OCI-LY1 (cell line): ENCODE measurements around the gene FYN.

Experiments
- H2AFZ ChIP-seq: fragments of 200-600 bp; sonication (generic), shearing (Covaris generic); 2 replicates; pipeline ENCODE4 v1.6.0; 2014; ENCODE audit warnings: antibody characterized with exemption, mild to moderate bottlenecking, low read length
- H3F3A ChIP-seq: fragments of 200-600 bp; sonication (generic), shearing (Covaris generic); 2 replicates; pipeline ENCODE4 v1.6.0; 2014; ENCODE audit warnings: mild to moderate bottlenecking, antibody characterized with exemption, low read length, moderate library complexity; ENCODE audit not compliant: insufficient read depth
- H3K27ac ChIP-seq: fragments of 200-600 bp; sonication (generic); 2 replicates; pipeline ENCODE4 v1.5.1; 2014; ENCODE audit warnings: low read length, mixed run types, mild to moderate bottlenecking, low read depth; ENCODE audit not compliant: poor library complexity, severe bottlenecking
- H3K27me3 ChIP-seq: fragments of 200-600 bp; sonication (generic); 2 replicates; pipeline ENCODE4 v1.6.0; 2014; ENCODE audit warnings: antibody characterized with exemption, mild to moderate bottlenecking, low read length, moderate library complexity; ENCODE audit not compliant: insufficient read depth
- H3K36me3 ChIP-seq: fragments of 200-600 bp; sonication (generic); 2 replicates; pipeline ENCODE4 v1.6.1; 2014; ENCODE audit warnings: mild to moderate bottlenecking, antibody characterized with exemption, low read length, moderate library complexity, mixed read lengths; ENCODE audit not compliant: insufficient read depth
- H3K4me1 ChIP-seq: fragments of 200-600 bp; sonication (generic); 2 replicates; pipeline ENCODE4 v1.5.1; 2014; ENCODE audit warnings: mild to moderate bottlenecking, low read length, moderate library complexity; ENCODE audit not compliant: insufficient read depth, severe bottlenecking
- H3K4me2 ChIP-seq: fragments of 200-600 bp; sonication (generic), shearing (Covaris generic); 2 replicates; pipeline ENCODE4 v1.6.1; 2014; ENCODE audit warnings: low read length
- H3K4me3 ChIP-seq: fragments of 200-600 bp; sonication (generic); 2 replicates; pipeline ENCODE4 v1.5.1; 2014; ENCODE audit warnings: low read length, low read depth, mild to moderate bottlenecking, mixed read lengths; ENCODE audit not compliant: poor library complexity, severe bottlenecking
- H3K79me2 ChIP-seq: fragments of 200-600 bp; shearing (Covaris generic); 2 replicates; pipeline ENCODE4 v1.6.1; 2016; ENCODE audit warnings: mixed run types, low read length, mixed read lengths; ENCODE audit not compliant: insufficient read depth
- H3K9ac ChIP-seq: fragments of 200-600 bp; sonication (generic), shearing (Covaris generic); 2 replicates; pipeline ENCODE4 v1.6.1; 2014; ENCODE audit warnings: mild to moderate bottlenecking, low read length, mixed read lengths
- H3K9me2 ChIP-seq: fragments of 200-600 bp; sonication (generic), shearing (Covaris generic); 2 replicates; pipeline ENCODE4 v1.6.1; 2014; ENCODE audit warnings: low read depth, mild to moderate bottlenecking, low read length, mixed read lengths
- H3K9me3 ChIP-seq: fragments of 200-600 bp; shearing (Covaris generic); 2 replicates; pipeline ENCODE4 v1.6.1; 2014; ENCODE audit warnings: low read length, mixed read lengths
- H4K20me1 ChIP-seq: fragments of 200-600 bp; sonication (generic), shearing (Covaris generic); 2 replicates; pipeline ENCODE4 v1.6.0; 2016; ENCODE audit warnings: mild to moderate bottlenecking, low read length; ENCODE audit not compliant: insufficient read depth
- EZH2 ChIP-seq: fragments of 200-600 bp; sonication (generic), shearing (Covaris generic); IDR thresholded peaks from 2 replicates; pipeline ENCODE4 v1.8.0; 2017; ENCODE audit warnings: borderline replicate concordance, mixed run types, mild to moderate bottlenecking, antibody characterized with exemption, low read length, moderate library complexity, mixed read lengths
- TF ChIP-seq, protein P1 (sequence below): fragments of 200-600 bp; sonication (generic), shearing (Covaris generic); IDR thresholded peaks from 2 replicates; pipeline ENCODE4 v1.5.1; 2017; ENCODE audit warnings: mild to moderate bottlenecking, antibody characterized with exemption, low read length, moderate library complexity, mixed read lengths

FYN gene

DNA sequence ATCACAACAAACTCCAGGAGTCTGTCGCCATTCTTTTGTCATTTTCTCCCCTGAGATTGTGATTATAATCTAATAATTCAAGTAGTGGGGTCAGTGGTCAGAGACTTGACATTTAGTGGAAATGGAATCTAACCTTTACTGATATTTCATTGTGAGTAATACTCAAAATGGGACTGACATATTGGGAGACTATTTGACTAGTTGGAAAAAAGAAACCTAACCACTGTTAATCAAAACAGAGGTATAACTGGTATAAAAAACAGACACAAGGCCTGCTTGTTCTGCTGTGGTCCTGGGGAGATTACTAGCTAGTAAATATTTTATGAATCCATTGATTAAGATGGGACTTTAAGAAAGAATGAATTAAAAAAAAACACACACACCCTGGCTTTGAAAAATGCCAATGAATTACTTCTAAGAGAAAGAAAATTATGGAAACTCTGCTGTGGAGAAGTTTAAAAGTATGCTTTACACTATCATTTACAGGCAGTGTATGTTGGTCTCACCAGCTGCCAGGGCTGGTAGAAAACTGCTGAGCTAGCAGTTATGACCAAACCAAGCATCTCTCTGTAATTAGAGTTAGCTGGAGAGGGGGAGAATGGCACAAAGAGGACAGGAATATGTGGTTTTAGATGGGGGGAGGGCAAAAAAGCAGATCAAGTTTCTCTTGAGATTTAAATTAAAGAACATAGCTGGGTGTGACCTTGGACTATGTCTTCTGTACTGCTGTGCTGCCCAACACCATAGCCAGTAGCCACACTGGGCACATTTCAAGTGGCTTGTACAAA lies 103.7 kb downstream of the FYN start:
- Histone ChIP-seq H2AFZ (no peak overlapping the region), H3K4me2 (no peak overlapping the region), H3K4me3 (no peak overlapping the region), H3K9me2 (no peaks in the 10 kb centered on the region), H3K27me3 (no peaks in the 10 kb centered on the region), H3F3A (no peaks in the 10 kb centered on the region), H3K9me3 (no peaks in the 10 kb centered on the region), H3K9ac (no peak overlapping the region), H3K79me2 (no peaks in the 10 kb centered on the region), H4K20me1 (no peaks in the 10 kb centered on the region), H3K4me1 (no peaks in the 10 kb centered on the region), H3K27ac (no peak overlapping the region), H3K36me3 (no peaks in the 10 kb centered on the region)
- no peak for TF ChIP-seq EZH2
- TF ChIP-seq, protein P1, sequence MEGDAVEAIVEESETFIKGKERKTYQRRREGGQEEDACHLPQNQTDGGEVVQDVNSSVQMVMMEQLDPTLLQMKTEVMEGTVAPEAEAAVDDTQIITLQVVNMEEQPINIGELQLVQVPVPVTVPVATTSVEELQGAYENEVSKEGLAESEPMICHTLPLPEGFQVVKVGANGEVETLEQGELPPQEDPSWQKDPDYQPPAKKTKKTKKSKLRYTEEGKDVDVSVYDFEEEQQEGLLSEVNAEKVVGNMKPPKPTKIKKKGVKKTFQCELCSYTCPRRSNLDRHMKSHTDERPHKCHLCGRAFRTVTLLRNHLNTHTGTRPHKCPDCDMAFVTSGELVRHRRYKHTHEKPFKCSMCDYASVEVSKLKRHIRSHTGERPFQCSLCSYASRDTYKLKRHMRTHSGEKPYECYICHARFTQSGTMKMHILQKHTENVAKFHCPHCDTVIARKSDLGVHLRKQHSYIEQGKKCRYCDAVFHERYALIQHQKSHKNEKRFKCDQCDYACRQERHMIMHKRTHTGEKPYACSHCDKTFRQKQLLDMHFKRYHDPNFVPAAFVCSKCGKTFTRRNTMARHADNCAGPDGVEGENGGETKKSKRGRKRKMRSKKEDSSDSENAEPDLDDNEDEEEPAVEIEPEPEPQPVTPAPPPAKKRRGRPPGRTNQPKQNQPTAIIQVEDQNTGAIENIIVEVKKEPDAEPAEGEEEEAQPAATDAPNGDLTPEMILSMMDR = no peak

DNA sequence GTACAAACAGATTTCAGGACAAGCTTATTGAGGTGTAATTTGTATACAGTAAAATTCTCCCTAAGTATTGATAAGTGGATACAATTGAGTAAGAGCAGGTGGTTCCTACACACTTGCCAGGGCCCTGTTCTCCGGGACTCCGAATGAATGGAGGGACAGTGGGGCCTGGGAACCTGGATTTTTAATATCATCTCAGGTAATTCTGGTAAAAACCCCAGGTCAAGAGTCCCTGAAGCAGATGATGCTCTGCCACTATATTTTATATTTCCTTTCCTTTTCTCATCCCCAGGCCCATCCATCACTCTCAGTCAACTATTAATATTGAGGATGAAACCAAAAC lies 104.9 kb downstream of the FYN start:
- H4K20me1 ChIP-seq = no peaks in the 10 kb centered on the region
- no peaks in the 10 kb centered on the region for H3K9me2 ChIP-seq
- no peaks in the 10 kb centered on the region for H3K36me3 ChIP-seq
- H3K4me1 ChIP-seq = no peaks in the 10 kb centered on the region
- no peak for TF ChIP-seq EZH2
- TF ChIP-seq, protein P1 = no peak
- no peak overlapping the region for H3K4me3 ChIP-seq
- no peaks in the 10 kb centered on the region for H3K79me2 ChIP-seq
- no peak overlapping the region for H2AFZ ChIP-seq
- H3F3A ChIP-seq = no peaks in the 10 kb centered on the region
- H3K9me3 ChIP-seq = no peaks in the 10 kb centered on the region
- H3K27me3 ChIP-seq = no peaks in the 10 kb centered on the region
- no peak overlapping the region for H3K27ac ChIP-seq
- no peak overlapping the region for H3K4me2 ChIP-seq
- H3K9ac ChIP-seq = no peak overlapping the region

DNA sequence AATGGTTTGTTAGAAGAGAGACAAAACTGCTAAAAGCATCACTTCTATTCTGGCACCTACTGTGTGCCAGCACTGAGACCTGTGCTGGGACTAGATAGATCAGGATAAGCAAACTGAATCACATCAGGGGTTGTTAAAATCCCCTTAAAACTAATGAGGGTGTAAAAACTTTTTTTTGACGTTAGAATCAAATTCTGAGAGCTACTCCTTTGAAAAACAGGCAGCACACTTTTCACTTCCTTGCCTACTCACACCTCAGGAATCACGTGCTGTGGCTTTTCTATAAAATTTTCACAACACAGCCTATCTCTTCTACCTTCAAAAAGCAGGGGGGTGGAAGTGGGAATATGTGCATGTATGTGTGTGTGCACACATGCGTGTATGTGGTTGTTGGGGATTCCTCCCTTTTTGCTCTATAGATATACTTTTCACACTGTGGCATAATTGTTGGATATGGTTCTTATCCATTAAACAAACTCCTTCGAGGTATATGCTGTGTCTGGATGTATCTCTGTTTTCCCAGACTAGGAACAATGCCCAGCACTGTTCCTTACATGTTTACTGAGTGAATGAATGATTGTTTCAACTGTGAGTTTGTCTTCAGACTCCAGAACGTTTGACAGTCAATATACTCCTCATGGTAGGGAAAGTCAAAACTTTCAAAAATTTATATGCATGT lies 105.4 kb downstream of the FYN start:
- no peaks in the 10 kb centered on the region for H3K36me3 ChIP-seq
- no peaks in the 10 kb centered on the region for H3K79me2 ChIP-seq
- no peak overlapping the region for H3K4me2 ChIP-seq
- H3K27me3 ChIP-seq = no peaks in the 10 kb centered on the region
- H3K27ac ChIP-seq = no peak overlapping the region
- H3K4me1 ChIP-seq = no peaks in the 10 kb centered on the region
- no peak overlapping the region for H3K9ac ChIP-seq
- H3F3A ChIP-seq = no peaks in the 10 kb centered on the region
- no peak overlapping the region for H3K4me3 ChIP-seq
- no peak for TF ChIP-seq EZH2
- TF ChIP-seq, protein P1 = no peak
- H3K9me3 ChIP-seq = no peaks in the 10 kb centered on the region
- no peaks in the 10 kb centered on the region for H4K20me1 ChIP-seq
- no peaks in the 10 kb centered on the region for H3K9me2 ChIP-seq
- no peak overlapping the region for H2AFZ ChIP-seq
